Liver (tissue), 3 donors: Measurements from ENCODE around the gene SLK.

Experiments used
- ATF3 ChIP-seq: IDR thresholded peaks from 2 replicates; pipeline ENCODE4 v1.6.1; 2016; ENCODE audit warnings: antibody characterized with exemption
- CTCF ChIP-seq: fragments of 150-350 bp; IDR thresholded peaks from 2 replicates; pipeline ENCODE4 v1.5.1; 2017; ENCODE audit warnings: improper control_type of control experiment, low read depth, low read length; ENCODE audit not compliant: missing input control
- FOXA1 ChIP-seq: IDR thresholded peaks from 2 replicates; pipeline ENCODE4 v1.6.1; 2016; ENCODE audit warnings: antibody characterized with exemption
- GABPA ChIP-seq, 2 donors: IDR thresholded peaks in 1 of 2; conservative IDR thresholded peaks in 1 of 2; 2 replicates each; pipeline ENCODE4 v1.6.1; 2016; ENCODE audit warnings: antibody characterized with exemption in 2 of 2, mild to moderate bottlenecking in 1 of 2, moderate library complexity in 1 of 2
- HNF4G ChIP-seq: IDR thresholded peaks from 2 replicates; pipeline ENCODE4 v1.6.1; 2016; ENCODE audit warnings: antibody characterized with exemption
- MAX ChIP-seq: IDR thresholded peaks from 2 replicates; pipeline ENCODE4 v1.6.1; 2016; ENCODE audit warnings: antibody characterized with exemption
- NR2F2 ChIP-seq: IDR thresholded peaks from 2 replicates; pipeline ENCODE4 v1.6.1; 2016; ENCODE audit warnings: antibody characterized with exemption
- RAD21 ChIP-seq, 2 donors: IDR thresholded peaks; 2 replicates each; pipeline ENCODE4 v1.6.1; 2016; ENCODE audit warnings: antibody characterized with exemption in 2 of 2, mild to moderate bottlenecking in 2 of 2
- REST ChIP-seq: IDR thresholded peaks from 2 replicates; pipeline ENCODE4 v1.6.1; 2016; ENCODE audit warnings: antibody characterized with exemption, mild to moderate bottlenecking
- RXRA ChIP-seq, 2 donors: IDR thresholded peaks; 2 replicates each; pipeline ENCODE4 v1.6.1; 2017 to 2018; ENCODE audit warnings: antibody characterized with exemption in 2 of 2, mild to moderate bottlenecking in 1 of 2
- SP1 ChIP-seq: IDR thresholded peaks from 2 replicates; pipeline ENCODE4 v1.6.1; 2018; ENCODE audit warnings: antibody characterized with exemption, mild to moderate bottlenecking
- TAF1 ChIP-seq: conservative IDR thresholded peaks from 2 replicates; pipeline ENCODE4 v1.6.1; 2016; ENCODE audit warnings: antibody characterized with exemption, mild to moderate bottlenecking
- YY1 ChIP-seq: IDR thresholded peaks from 2 replicates; pipeline ENCODE4 v1.6.1; 2016; ENCODE audit warnings: antibody characterized with exemption, mild to moderate bottlenecking
- donor health status: healthy.
- donor health status: healthy.

GRCh38 chr10:104057717-104058116 is 90.8 kb downstream of the SLK start:
- no peak for TF ChIP-seq CTCF
- no peak for TF ChIP-seq FOXA1
- TF ChIP-seq ATF3, result no peak
- no peak for TF ChIP-seq RAD21 (IDR thresholded peaks at IDR 0.05)
- TF ChIP-seq TAF1, result no peak
- TF ChIP-seq MAX, result no peak
- TF ChIP-seq GABPA (IDR thresholded peaks at IDR 0.05 in 1 of 2, conservative IDR thresholded peaks at IDR 0.05 in 1 of 2), result no peak
- TF ChIP-seq RXRA (IDR thresholded peaks at IDR 0.05), result no peak
- no peak for TF ChIP-seq NR2F2
- no peak for TF ChIP-seq HNF4G
- TF ChIP-seq SP1, result no peak
- TF ChIP-seq REST, result no peak
- TF ChIP-seq YY1, result no peak
